H9 (cell line): ENCODE measurements around the gene BBS10. TPM values are rescaled to one million over a fixed set of nuclear protein-coding genes. Genes with fewer than 3 reads are reported as not detected.

Experiments
- DNase-seq: peaks from one replicate; pipeline ENCODE4 v3.0.0-alpha.2; 2017
- H2AFZ ChIP-seq: one replicate; pipeline ENCODE4 v1.6.1; 2013; ENCODE audit warnings: mild to moderate bottlenecking, low read length, control low read depth, moderate library complexity
- H2AK5ac ChIP-seq: 2 replicates; pipeline ENCODE4 v1.6.1; 2013; ENCODE audit warnings: low read length, control low read depth, mixed read lengths; ENCODE audit not compliant: insufficient read length
- H2BK120ac ChIP-seq: one replicate; pipeline ENCODE4 v1.6.1; 2013; ENCODE audit warnings: low read depth, mild to moderate bottlenecking, low read length, control low read depth, inconsistent platforms; ENCODE audit not compliant: poor library complexity, severe bottlenecking
- H2BK12ac ChIP-seq: 2 replicates; pipeline ENCODE4 v1.6.1; 2013; ENCODE audit warnings: low read length, control low read depth, mixed read lengths, low read depth; ENCODE audit not compliant: insufficient read length
- H2BK15ac ChIP-seq: 2 replicates; pipeline ENCODE4 v1.6.1; 2013; ENCODE audit warnings: low read depth, low read length, control low read depth
- H2BK20ac ChIP-seq: one replicate; pipeline ENCODE4 v1.6.1; 2013; ENCODE audit warnings: low read depth, mild to moderate bottlenecking, low read length, control low read depth, inconsistent platforms; ENCODE audit not compliant: poor library complexity, severe bottlenecking
- H2BK5ac ChIP-seq: 2 replicates; pipeline ENCODE4 v1.6.1; 2013; ENCODE audit warnings: low read length, control low read depth, mixed read lengths; ENCODE audit not compliant: insufficient read length
- H3K14ac ChIP-seq: 2 replicates; pipeline ENCODE4 v1.6.1; 2013; ENCODE audit warnings: low read length, control low read depth; ENCODE audit not compliant: insufficient read depth
- H3K18ac ChIP-seq: 2 replicates; pipeline ENCODE4 v1.6.1; 2013; ENCODE audit warnings: low read depth, mild to moderate bottlenecking, mixed read lengths, low read length, control low read depth; ENCODE audit not compliant: insufficient read length
- H3K23ac ChIP-seq: 2 replicates; pipeline ENCODE4 v1.6.1; 2013; ENCODE audit warnings: low read length, control low read depth, mixed read lengths, low read depth; ENCODE audit not compliant: insufficient read length
- H3K23me2 ChIP-seq: 2 replicates; pipeline ENCODE4 v1.6.1; 2013; ENCODE audit warnings: low read depth, mild to moderate bottlenecking, mixed read lengths, low read length, control low read depth; ENCODE audit not compliant: insufficient read length, poor library complexity, severe bottlenecking
- H3K27ac ChIP-seq: 2 replicates; pipeline ENCODE4 v1.5.1; 2013; ENCODE audit warnings: low read length, control low read depth, mixed read lengths, low read depth; ENCODE audit not compliant: insufficient read length
- H3K27me3 ChIP-seq: 2 replicates; pipeline ENCODE4 v1.6.1; 2013; ENCODE audit warnings: low read length, control low read depth, inconsistent platforms; ENCODE audit not compliant: insufficient read depth
- H3K4ac ChIP-seq: 2 replicates; pipeline ENCODE4 v1.6.1; 2013; ENCODE audit warnings: low read depth, mild to moderate bottlenecking, control low read depth, inconsistent platforms, low read length, moderate library complexity
- H3K4me1 ChIP-seq: 2 replicates; pipeline ENCODE4 v1.6.1; 2013; ENCODE audit warnings: low read length, control low read depth, inconsistent platforms; ENCODE audit not compliant: insufficient read depth
- H3K4me2 ChIP-seq: 2 replicates; pipeline ENCODE4 v1.6.1; 2013; ENCODE audit warnings: low read length, control low read depth, mixed read lengths; ENCODE audit not compliant: insufficient read length, insufficient read depth
- H3K56ac ChIP-seq: 2 replicates; pipeline ENCODE4 v1.6.1; 2013; ENCODE audit warnings: low read depth, mild to moderate bottlenecking, mixed read lengths, low read length, control low read depth; ENCODE audit not compliant: insufficient read length
- H3K79me1 ChIP-seq: 2 replicates; pipeline ENCODE4 v1.6.1; 2013; ENCODE audit warnings: low read depth, mild to moderate bottlenecking, moderate library complexity, low read length, control low read depth, inconsistent platforms; ENCODE audit not compliant: insufficient read depth, poor library complexity, severe bottlenecking
- H3K79me2 ChIP-seq: 2 replicates; pipeline ENCODE4 v1.6.1; 2013; ENCODE audit warnings: low read length, control low read depth, inconsistent platforms; ENCODE audit not compliant: insufficient read depth
- H3K9ac ChIP-seq: 2 replicates; pipeline ENCODE4 v1.6.1; 2013; ENCODE audit warnings: low read length, control low read depth, mixed read lengths; ENCODE audit not compliant: insufficient read length; ENCODE audit errors: extremely low read depth
- H3K9me3 ChIP-seq: one replicate; pipeline ENCODE4 v1.6.1; 2013; ENCODE audit warnings: low read depth, low read length, inconsistent platforms; ENCODE audit not compliant: control insufficient read depth
- H3T11ph ChIP-seq: one replicate; pipeline ENCODE4 v1.6.1; 2013; ENCODE audit warnings: mild to moderate bottlenecking, low read length, control low read depth, inconsistent platforms
- H4K20me1 ChIP-seq: one replicate; pipeline ENCODE4 v1.6.1; 2013; ENCODE audit not compliant: control insufficient read depth, insufficient read length, insufficient read depth
- H4K5ac ChIP-seq: 2 replicates; pipeline ENCODE4 v1.6.1; 2013; ENCODE audit warnings: low read depth, mild to moderate bottlenecking, mixed read lengths, low read length, control low read depth; ENCODE audit not compliant: insufficient read length
- H4K8ac ChIP-seq: replicated peaks from 2 replicates; pipeline ENCODE4 v1.6.1; 2013; ENCODE audit warnings: low read length, control low read depth, mixed read lengths, low read depth; ENCODE audit not compliant: insufficient read length
- H4K91ac ChIP-seq: 2 replicates; pipeline ENCODE4 v1.6.1; 2013; ENCODE audit warnings: low read depth, mild to moderate bottlenecking, moderate library complexity, mixed read lengths, low read length, control low read depth; ENCODE audit not compliant: insufficient read length
- H3K27ac Mint-ChIP-seq, 3 experiments: 2 replicates in 2 of 3; 3 replicates in 1 of 3; pipeline ENCODE4 v1.8.0; 2020 to 2021; ENCODE audit warnings: mixed read lengths in 3 of 3, mild to moderate bottlenecking in 1 of 3, moderate library complexity in 1 of 3
- H3K27me3 Mint-ChIP-seq: 2 replicates; pipeline ENCODE4 v1.8.0; 2021; ENCODE audit warnings: low read depth, mild to moderate bottlenecking, moderate library complexity, mixed read lengths
- H3K36me3 Mint-ChIP-seq, 3 experiments: 2 replicates in 2 of 3; 3 replicates in 1 of 3; pipeline ENCODE4 v1.8.0; 2020 to 2021; ENCODE audit warnings: low read depth in 3 of 3, mixed read lengths in 3 of 3; ENCODE audit not compliant: insufficient read depth in 1 of 3
- H3K4me1 Mint-ChIP-seq, 2 experiments: 2 replicates each; pipeline ENCODE4 v1.8.0; 2020; ENCODE audit warnings: mixed read lengths in 2 of 2
- H3K4me3 Mint-ChIP-seq, 2 experiments: 2 replicates in 1 of 2; 3 replicates in 1 of 2; pipeline ENCODE4 v1.8.0; 2020 to 2021; ENCODE audit warnings: mild to moderate bottlenecking in 2 of 2, mixed read lengths in 2 of 2, moderate library complexity in 1 of 2
- H3K9me3 Mint-ChIP-seq, 2 experiments: 2 replicates in 1 of 2; 3 replicates in 1 of 2; pipeline ENCODE4 v1.8.0; 2020; ENCODE audit warnings: mild to moderate bottlenecking in 2 of 2, mixed read lengths in 2 of 2, moderate library complexity in 1 of 2
- CTCF ChIP-seq: fragments of 200-600 bp; sonication (generic); conservative IDR thresholded peaks from 3 replicates; pipeline ENCODE4 v1.8.0; 2021; ENCODE audit warnings: antibody characterized with exemption, mild to moderate bottlenecking
- WGBS: extraction: QIAGEN DNeasy Blood & Tissue Kit; methylation state at CpG from one replicate; pipeline ENCODE4 v1.1.7; 2013; ENCODE audit warnings: missing lambda C conversion rate, low lambda C conversion rate, mixed read lengths; ENCODE audit not compliant: insufficient read length; ENCODE audit errors: extremely low coverage; 5-methylcytosine and 5-hydroxymethylcytosine counted together
- total RNA-seq: library from RNA; stranded (reverse); gene quantifications from 2 replicates; pipeline ENCODE4 v1.2.1, GENCODE V29; 2021

BBS10 gene
- total RNA-seq, 1 experiment from 2014 or later = 6.6 TPM

DNA sequence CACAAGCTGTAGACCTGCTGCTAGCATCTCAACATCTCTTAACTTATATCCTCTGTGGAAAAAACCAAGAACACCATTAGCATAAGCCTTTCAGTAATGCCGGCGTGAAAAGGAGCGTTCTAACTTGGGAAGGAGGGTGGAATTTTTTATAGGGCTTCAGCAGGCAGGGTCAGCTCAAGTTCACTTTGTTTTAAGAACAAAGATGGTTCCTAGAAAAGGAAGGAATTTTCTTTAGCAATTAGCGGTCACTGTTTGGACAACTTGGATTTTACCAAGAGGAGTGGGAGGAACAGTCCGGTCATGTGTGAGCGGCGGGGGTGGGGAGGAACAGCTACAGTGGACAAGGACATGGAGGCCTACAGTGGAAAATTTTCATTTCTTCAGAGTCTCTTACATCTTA, 35.9 kb downstream of the BBS10 start:
- no peaks in the 10 kb centered on the region for H3K27me3 Mint-ChIP-seq
- no CpG with 5 or more reads among the region's 7 CpGs for WGBS
- Histone ChIP-seq H4K5ac (no peak overlapping the region), H2BK15ac (no peak overlapping the region), H3K4me1 (0 out of 2 replicates have a peak, but pooled peaks cover 2% of the 10 kb centered on the region), H2BK5ac (no peak overlapping the region), H3K79me2 (no peaks in the 10 kb centered on the region), H2BK20ac (no peak overlapping the region), H2BK12ac (no peak overlapping the region), H3K4me2 (no peak overlapping the region), H3K4ac (no peak overlapping the region), H3K56ac (no peak overlapping the region), H3K18ac (no peak overlapping the region), H3K27ac (no peak overlapping the region), H2AFZ (peak overlapping the region; percentile 77), H2AK5ac (no peak overlapping the region), H3K9me3 (no peaks in the 10 kb centered on the region), H3T11ph (no peak overlapping the region), H4K8ac (no peak overlapping the region), H4K20me1 (no peaks in the 10 kb centered on the region), H3K27me3 (no peaks in the 10 kb centered on the region), H3K23ac (no peak overlapping the region), H2BK120ac (no peak overlapping the region), H4K91ac (no peak overlapping the region), H3K23me2 (no peaks in the 10 kb centered on the region), H3K14ac (no peak overlapping the region), H3K9ac (no peak overlapping the region), H3K79me1 (no peaks in the 10 kb centered on the region)
- H3K36me3 Mint-ChIP-seq = no peaks in the 10 kb centered on the region
- H3K9me3 Mint-ChIP-seq = no peaks in the 10 kb centered on the region
- peak overlapping the region in 2 of 3 experiments; percentile 14 to 60; a peak in 5 of 7 replicates for H3K27ac Mint-ChIP-seq
- TF ChIP-seq CTCF = no peak
- DNase-seq = no peak
- no peak overlapping the region for H3K4me3 Mint-ChIP-seq
- peaks cover 15 to 16% of the 10 kb centered on the region in 2 experiments for H3K4me1 Mint-ChIP-seq
